Coronary artery (tissue), 2 donors: ENCODE data around the gene CTAG1B.
"Not testable (repeated sequence)": the region's sequence is repeated elsewhere in the genome, so short reads cannot be mapped to it uniquely, and the experiment has no call there.

Experiments used
- DNase-seq: peaks from one replicate; pipeline ENCODE4 v3.0.0-alpha.2; 2017; ENCODE audit warnings: low spot score
- H3K27ac ChIP-seq, 2 donors: fragments of 200-600 bp; sonication (generic); one replicate each; pipeline ENCODE4 v1.5.1; 2016 to 2019
- H3K4me3 ChIP-seq: fragments of 200-600 bp; sonication (generic); 2 replicates; pipeline ENCODE4 v1.5.1; 2016; ENCODE audit warnings: mild to moderate bottlenecking, moderate library complexity
- CTCF ChIP-seq: fragments of 200-600 bp; sonication (generic); IDR thresholded peaks from one replicate; pipeline ENCODE4 v1.5.1; 2019; ENCODE audit warnings: antibody characterized with exemption

CTAG1B gene

DNA sequence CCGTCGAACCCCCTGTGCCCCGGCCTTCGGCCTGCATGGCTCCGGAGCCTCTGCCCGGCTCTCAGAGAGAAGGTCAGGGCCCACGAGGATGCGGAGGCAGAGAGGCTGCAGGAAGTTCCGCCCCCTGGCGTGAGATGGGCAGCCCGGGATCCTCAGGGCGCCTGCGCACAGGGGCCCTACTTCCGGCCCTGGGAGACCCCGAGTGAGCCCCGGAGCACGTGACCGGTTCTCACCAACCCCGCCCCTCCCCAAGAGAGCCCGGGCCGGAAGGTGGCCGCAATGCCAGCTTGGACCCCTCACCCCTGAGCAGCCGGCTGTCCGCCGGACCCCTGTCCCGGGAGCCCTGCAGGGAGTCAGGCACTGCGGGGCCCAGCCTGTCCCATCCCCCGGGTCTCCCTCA is at the start of gene CTAG1B:
TSS of gene CTAG1B (minus strand) at position 101 of the 400 bp plus-strand sequence. CDS start at position 37, 64 bp downstream.
- not testable (repeated sequence) for DNase-seq, H3K27ac ChIP-seq, H3K4me3 ChIP-seq

GRCh38 chrX:154661899-154662298 is 42.8 kb upstream of the CTAG1B start:
- TF ChIP-seq CTCF = no peak
- Histone ChIP-seq H3K4me3 (no peak overlapping the region), H3K27ac (no peak overlapping the region)
- DNase-seq = no peak

DNA sequence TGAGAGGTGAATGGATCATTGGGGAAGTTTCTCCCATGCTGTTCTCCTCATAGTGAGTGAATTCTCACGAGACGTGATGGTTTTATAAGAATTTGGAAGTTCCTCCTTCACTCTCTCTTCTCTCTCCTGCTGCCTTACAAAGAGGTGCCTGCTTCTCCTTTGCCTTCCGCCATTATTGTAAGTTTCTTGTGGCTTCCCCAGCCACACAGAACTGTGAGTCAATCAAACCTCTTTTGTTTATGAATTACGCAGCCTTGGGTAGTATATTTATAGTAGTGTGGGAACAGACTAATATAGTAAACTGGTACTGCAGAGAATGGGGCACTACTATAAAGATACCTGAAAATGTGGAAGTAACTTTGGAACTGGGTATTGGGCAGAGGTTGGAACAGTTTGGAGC is 42.1 kb upstream of the CTAG1B start:
- Histone ChIP-seq H3K4me3 (no peak overlapping the region), H3K27ac (no peak overlapping the region)
- no peak for TF ChIP-seq CTCF
- DNase-seq = no peak

DNA sequence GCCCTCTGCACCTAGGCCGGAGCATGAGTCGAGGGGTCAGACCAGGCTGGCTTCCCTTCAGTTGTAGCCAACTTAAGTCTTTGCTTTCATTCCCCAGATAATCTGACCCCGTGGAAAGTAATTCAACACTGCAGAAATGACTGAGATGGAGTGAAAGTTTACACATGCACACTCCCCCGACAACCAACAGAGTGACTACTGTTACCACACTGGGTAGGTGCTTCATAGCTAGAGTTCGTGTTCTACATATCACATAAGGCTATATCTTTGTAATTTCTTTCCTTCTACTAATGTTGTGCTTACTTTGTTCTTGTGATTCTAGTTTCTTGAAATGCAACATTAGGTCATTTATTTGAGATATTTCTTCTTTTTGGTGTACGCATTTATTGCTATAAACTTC is 41.5 kb upstream of the CTAG1B start:
- no peak for TF ChIP-seq CTCF
- DNase-seq = no peak
- Histone ChIP-seq H3K27ac (no peak overlapping the region), H3K4me3 (no peak overlapping the region)

GRCh38 chrX:154658957-154659356 is 39.9 kb upstream of the CTAG1B start:
- TF ChIP-seq CTCF = no peak
- Histone ChIP-seq H3K4me3 (no peak overlapping the region), H3K27ac (no peak overlapping the region)
- no peak for DNase-seq

- DNase-seq = no peak
- no peak for TF ChIP-seq CTCF
- H3K4me3 ChIP-seq = no peak overlapping the region
- no peak overlapping the region for H3K27ac ChIP-seq
Measured at GRCh38 chrX:154658187-154658586, 39.1 kb upstream of the CTAG1B start.

- H3K4me3 ChIP-seq = no peak overlapping the region
- TF ChIP-seq CTCF = no peak
- no peak for DNase-seq
- H3K27ac ChIP-seq = no peak overlapping the region
Measured at GRCh38 chrX:154657226-154657805, 38.2 kb upstream of the CTAG1B start.

- TF ChIP-seq CTCF = no peak
- DNase-seq = no peak
- no peak overlapping the region for H3K27ac ChIP-seq
- H3K4me3 ChIP-seq = no peak overlapping the region
Measured at GRCh38 chrX:154655786-154656185, 36.7 kb upstream of the CTAG1B start.
